ENCODE results near the gene MIGA2. TPM values are rescaled to one million over a fixed set of nuclear protein-coding genes. Genes with fewer than 3 reads are reported as not detected.

Gene MIGA2
- polyA plus RNA-seq, 1 experiment: 10.6 TPM

DNA sequence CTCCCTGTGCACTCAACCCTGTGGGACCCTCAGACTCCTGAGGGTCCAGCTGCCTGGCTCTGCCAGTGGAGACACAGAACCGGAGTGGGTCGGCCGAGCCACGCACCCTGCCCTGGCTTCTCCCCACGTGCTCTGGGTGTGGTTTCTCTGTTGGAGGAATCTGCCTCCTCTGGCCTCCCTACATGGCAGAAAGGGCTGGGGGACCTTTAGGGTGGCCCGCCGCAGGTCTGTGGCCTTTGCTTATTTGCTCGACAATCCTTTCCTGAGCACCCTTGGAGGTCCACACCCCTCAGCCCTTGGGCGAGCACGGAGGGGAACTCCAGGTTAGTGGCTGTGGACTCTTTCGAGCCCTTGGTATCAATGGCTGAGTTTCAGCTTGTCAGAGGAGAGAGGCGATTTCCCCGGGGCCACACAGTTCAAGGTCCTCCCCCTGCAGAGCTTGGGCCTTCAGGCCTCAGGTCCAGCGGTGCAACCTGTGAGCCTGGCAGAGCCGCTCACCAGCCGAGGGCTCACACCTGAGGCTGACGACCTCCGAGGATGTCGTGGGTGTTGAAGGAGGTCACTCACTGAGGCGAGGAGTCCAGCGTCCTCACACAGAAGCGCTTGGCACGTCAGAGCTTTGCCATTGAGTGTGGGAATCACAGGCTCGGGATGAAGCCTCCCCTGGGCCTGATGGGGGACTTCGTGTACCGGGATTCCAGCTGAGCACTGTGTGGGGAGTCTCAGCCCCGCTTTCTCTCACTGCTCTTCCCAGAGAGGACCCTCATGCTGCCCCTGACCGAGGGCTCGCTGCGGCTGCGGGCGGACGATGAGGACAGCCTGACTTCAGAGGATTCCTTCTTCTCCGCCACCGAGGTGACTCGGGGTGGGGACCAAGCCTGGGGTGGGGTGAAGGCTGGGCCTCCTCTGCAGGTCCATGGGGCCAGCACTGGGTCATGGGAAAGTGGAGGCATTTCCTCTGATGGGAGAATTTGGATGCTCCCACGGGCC is 23.7 kb downstream of the MIGA2 start:
- ChIA-PET CTCF (interaction anchor here (0.6 kb wide), 1 partner anchor 32 kb away, joined by 6 read pairs; the partner anchor contains the start of gene SH3GLB2), POLR2A (no interaction called here)
- TF ChIP-seq, protein P1, sequence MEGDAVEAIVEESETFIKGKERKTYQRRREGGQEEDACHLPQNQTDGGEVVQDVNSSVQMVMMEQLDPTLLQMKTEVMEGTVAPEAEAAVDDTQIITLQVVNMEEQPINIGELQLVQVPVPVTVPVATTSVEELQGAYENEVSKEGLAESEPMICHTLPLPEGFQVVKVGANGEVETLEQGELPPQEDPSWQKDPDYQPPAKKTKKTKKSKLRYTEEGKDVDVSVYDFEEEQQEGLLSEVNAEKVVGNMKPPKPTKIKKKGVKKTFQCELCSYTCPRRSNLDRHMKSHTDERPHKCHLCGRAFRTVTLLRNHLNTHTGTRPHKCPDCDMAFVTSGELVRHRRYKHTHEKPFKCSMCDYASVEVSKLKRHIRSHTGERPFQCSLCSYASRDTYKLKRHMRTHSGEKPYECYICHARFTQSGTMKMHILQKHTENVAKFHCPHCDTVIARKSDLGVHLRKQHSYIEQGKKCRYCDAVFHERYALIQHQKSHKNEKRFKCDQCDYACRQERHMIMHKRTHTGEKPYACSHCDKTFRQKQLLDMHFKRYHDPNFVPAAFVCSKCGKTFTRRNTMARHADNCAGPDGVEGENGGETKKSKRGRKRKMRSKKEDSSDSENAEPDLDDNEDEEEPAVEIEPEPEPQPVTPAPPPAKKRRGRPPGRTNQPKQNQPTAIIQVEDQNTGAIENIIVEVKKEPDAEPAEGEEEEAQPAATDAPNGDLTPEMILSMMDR (IDR thresholded peaks at IDR 0.05; ENCODE audit: low read depth, low read length): no peak
- H3K27me3 ChIP-seq (ENCODE audit: control insufficient read depth, insufficient read depth, low read length): no peaks in the 10 kb centered on the region
- no peaks in the 10 kb centered on the region for H3K9me3 ChIP-seq (ENCODE audit: control insufficient read depth, insufficient read depth, low read length)
- no peak overlapping the region for H3K27ac ChIP-seq (ENCODE audit: low read depth, low read length)
- no peak overlapping the region for H3K4me3 ChIP-seq (ENCODE audit: low read depth, low read length)
- DNase-seq (ENCODE audit: low read depth, low spot score): no peak

DNA sequence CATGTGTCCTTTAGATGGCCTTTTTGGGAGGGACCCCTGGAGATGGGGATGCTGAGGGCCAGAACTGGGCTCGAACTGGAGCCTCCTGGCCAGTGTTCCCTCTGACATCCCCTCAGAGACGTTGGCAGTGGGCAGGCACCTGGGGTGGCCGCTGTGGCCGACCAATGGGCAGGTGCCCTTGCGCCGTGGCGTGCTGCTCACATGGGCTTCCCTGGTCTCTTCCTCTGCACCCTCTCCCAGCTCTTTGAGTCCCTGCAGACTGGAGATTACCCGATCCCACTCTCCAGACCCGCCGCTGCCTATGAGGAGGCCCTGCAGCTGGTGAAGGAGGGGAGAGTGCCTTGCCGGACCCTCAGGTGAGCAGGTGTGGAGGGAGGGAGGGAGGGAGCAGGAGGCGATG is 24.6 kb downstream of the MIGA2 start:
- Histone ChIP-seq H3K4me3 (ENCODE audit: low read depth, low read length) (no peak overlapping the region), H3K27me3 (ENCODE audit: control insufficient read depth, insufficient read depth, low read length) (no peaks in the 10 kb centered on the region), H3K9me3 (ENCODE audit: control insufficient read depth, insufficient read depth, low read length) (no peaks in the 10 kb centered on the region), H3K27ac (ENCODE audit: low read depth, low read length) (no peak overlapping the region)
- TF ChIP-seq, protein P1 (IDR thresholded peaks at IDR 0.05; ENCODE audit: low read depth, low read length): no peak
- DNase-seq (ENCODE audit: low read depth, low spot score): no peak
- ChIA-PET CTCF (interaction anchor here (0.6 kb wide), 2 partner anchors 401 to 644 kb away, joined by 6 read pairs; no protein-coding TSS in a partner anchor), POLR2A (no interaction called here)

DNA sequence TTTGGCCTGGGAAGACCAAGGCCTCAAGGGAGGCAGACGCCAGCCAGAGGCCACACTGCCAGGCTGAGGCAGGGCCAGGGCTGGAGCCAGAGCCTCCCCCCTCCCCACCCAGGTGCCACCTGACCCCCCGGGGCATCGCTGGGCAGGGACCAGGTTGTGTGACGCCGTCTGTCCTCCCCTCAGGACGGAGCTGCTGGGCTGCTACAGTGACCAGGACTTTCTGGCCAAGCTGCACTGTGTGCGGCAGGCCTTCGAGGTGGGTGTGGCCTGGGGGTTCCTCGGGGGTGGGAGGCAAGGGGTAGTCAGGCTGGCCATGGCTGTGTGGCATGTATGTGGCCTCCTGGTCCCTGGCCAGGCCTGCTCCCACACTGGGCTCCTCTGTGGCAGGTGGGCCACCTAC is 26.6 kb downstream of the MIGA2 start:
- CTCF ChIA-PET: no interaction called here
- no peak overlapping the region for H3K27ac ChIP-seq (ENCODE audit: low read depth, low read length)
- POLR2A ChIA-PET: no interaction called here
- H3K27me3 ChIP-seq (ENCODE audit: control insufficient read depth, insufficient read depth, low read length): no peaks in the 10 kb centered on the region
- DNase-seq (ENCODE audit: low read depth, low spot score): no peak
- H3K9me3 ChIP-seq (ENCODE audit: control insufficient read depth, insufficient read depth, low read length): no peaks in the 10 kb centered on the region; the same call in 1 of the 2 replicates
- TF ChIP-seq, protein P1 (IDR thresholded peaks at IDR 0.05; ENCODE audit: low read depth, low read length): no peak
- no peak overlapping the region for H3K4me3 ChIP-seq (ENCODE audit: low read depth, low read length)

DNA sequence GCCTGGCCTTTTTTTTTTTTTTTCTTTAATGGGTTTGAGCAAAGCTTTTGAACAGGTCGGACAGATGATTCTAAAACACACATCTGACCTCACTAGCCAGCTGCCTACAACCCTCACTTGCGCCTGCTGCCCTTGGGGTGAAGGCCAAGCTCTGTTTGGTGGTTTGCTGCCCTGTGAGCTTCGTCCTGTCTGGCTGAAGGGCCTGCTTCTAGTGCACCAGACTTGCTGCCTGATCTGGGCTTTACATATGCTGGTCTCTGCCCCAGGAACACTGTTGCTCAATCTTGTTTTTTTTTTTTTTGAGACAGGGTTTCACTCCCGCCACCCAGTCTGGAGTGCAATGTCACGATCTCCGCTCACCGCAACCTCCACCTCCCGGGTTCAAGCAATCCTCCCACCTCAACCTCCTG is 28.1 kb downstream of the MIGA2 start:
- TF ChIP-seq, protein P1 (IDR thresholded peaks at IDR 0.05; ENCODE audit: low read depth, low read length): no peak
- Histone ChIP-seq H3K9me3 (ENCODE audit: control insufficient read depth, insufficient read depth, low read length) (no peaks in the 10 kb centered on the region; the same call in 1 of the 2 replicates), H3K4me3 (ENCODE audit: low read depth, low read length) (no peak overlapping the region), H3K27ac (ENCODE audit: low read depth, low read length) (no peak overlapping the region), H3K27me3 (ENCODE audit: control insufficient read depth, insufficient read depth, low read length) (no peaks in the 10 kb centered on the region)
- POLR2A ChIA-PET: no interaction called here
- CTCF ChIA-PET: no interaction called here
- DNase-seq (ENCODE audit: low read depth, low spot score): no peak

DNA sequence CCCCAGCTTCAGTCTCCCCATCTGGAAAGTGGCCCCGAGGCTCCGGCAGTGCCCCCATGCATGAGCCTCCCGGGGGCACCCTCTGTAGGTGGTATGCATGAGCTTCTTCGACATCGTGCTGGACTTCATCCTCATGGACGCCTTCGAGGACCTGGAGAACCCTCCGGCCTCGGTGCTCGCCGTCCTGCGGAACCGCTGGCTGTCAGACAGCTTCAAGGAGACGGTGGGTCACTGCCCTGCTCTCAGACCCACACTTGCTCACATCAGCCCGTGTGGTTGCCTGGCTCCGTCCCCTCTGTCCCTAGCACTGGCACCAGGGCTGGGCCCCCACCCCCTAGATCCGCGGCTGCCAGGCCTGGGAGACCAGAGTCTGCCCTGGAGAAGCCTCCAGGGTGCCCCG is 31.7 kb downstream of the MIGA2 start:
- TF ChIP-seq, protein P1 (IDR thresholded peaks at IDR 0.05; ENCODE audit: low read depth, low read length): no peak
- no peaks in the 10 kb centered on the region; the same call in 1 of the 2 replicates for H3K9me3 ChIP-seq (ENCODE audit: control insufficient read depth, insufficient read depth, low read length)
- no peak overlapping the region for H3K27ac ChIP-seq (ENCODE audit: low read depth, low read length)
- H3K4me3 ChIP-seq (ENCODE audit: low read depth, low read length): no peak overlapping the region
- POLR2A ChIA-PET: no interaction called here
- H3K27me3 ChIP-seq (ENCODE audit: control insufficient read depth, insufficient read depth, low read length): no peaks in the 10 kb centered on the region
- CTCF ChIA-PET: no interaction called here
- no peak for DNase-seq (ENCODE audit: low read depth, low spot score)
